C4-2B (cell line): ENCODE data around the gene PHACTR1.
"Not testable (repeated sequence)": the region's sequence is repeated elsewhere in the genome, so short reads cannot be mapped to it uniquely, and the experiment has no call there.

Experiments used
- H3K27ac ChIP-seq: fragments of 450-650 bp; 2 replicates; pipeline ENCODE4 v1.5.1; 2017
- ZFX ChIP-seq: fragments of 450-650 bp; IDR thresholded peaks from 2 replicates; pipeline ENCODE4 v1.6.1; 2017
- TF ChIP-seq, protein P1 (sequence below): fragments of 450-650 bp; conservative IDR thresholded peaks from 2 replicates; pipeline ENCODE4 v1.5.1; 2017; ENCODE audit warnings: mild to moderate bottlenecking

Gene PHACTR1

DNA sequence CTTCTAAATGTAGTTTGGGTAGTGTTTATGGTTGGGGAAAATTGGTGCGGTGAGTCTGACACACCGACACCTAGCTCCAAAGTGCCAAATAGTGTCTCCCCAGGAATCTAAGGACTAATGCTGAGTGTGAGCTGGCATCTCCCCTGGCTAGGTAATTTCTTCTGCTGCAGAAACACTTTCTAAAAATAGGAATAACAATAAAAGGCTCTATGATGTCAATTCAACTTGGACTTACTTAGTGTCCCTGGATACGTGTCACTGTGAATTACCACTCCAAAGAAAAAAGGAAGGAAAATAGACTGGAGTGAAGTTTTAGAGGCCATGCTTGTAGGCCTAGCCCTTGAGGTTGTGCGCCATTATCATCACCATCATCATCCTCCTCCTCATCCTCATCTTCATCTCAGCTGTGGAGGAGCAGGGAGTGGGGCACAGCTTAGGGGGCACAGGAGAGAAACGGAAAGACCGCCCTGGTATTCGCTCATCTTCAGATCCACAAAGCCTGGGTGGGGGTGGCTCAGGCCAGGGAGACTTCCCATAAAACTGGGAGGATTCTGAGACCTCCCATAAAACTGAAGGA lies 522.2 kb downstream of the PHACTR1 start:
- H3K27ac ChIP-seq = no peak overlapping the region
- no peak for TF ChIP-seq ZFX
- TF ChIP-seq, protein P1, sequence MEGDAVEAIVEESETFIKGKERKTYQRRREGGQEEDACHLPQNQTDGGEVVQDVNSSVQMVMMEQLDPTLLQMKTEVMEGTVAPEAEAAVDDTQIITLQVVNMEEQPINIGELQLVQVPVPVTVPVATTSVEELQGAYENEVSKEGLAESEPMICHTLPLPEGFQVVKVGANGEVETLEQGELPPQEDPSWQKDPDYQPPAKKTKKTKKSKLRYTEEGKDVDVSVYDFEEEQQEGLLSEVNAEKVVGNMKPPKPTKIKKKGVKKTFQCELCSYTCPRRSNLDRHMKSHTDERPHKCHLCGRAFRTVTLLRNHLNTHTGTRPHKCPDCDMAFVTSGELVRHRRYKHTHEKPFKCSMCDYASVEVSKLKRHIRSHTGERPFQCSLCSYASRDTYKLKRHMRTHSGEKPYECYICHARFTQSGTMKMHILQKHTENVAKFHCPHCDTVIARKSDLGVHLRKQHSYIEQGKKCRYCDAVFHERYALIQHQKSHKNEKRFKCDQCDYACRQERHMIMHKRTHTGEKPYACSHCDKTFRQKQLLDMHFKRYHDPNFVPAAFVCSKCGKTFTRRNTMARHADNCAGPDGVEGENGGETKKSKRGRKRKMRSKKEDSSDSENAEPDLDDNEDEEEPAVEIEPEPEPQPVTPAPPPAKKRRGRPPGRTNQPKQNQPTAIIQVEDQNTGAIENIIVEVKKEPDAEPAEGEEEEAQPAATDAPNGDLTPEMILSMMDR = no peak

DNA sequence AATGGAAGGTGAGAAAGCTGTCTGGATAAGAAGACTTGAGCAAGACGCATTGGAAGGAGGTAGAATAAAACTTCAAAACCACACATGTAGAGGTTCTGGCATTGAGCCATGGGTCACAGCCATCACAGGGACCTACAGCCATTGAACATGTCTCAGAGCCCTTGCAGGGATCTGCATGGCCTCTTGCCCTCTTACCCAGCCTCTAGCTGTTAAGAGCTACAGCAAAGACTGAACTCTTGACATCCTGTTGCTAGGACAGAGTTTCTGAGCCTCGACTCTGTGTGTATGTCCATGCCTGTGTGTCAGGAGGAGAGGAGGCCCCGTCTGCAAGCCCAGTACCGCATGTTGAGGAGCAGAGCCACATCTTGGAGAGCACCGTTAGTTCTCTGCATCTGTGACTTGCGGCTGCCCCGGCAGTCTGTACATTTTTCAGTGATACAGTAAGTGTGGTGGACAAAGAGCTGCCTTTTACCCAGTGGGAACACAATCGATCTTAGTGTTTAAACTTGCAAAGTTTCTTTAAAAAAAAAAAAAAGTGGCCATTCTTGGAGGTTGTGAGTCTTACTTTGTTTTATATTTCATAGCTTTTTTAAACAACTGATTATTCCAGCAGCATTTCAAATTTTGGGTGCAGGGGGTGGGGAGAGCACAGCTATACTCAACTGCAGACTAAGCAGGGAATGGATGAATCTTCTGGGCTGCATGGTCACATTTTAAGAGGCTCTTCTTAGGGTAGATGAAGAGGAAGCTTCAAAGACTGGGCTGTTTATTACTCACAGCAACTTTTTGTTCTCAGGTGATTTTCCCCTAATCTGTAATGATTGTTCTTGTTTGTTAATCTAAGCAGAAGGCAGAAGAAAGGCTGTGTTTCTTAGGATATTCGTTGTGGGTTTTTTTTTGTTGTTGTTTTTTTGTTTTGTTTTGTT lies 523.2 kb downstream of the PHACTR1 start:
- TF ChIP-seq ZFX = no peak
- TF ChIP-seq, protein P1 = no peak
- H3K27ac ChIP-seq = no peak overlapping the region

GRCh38 chr6:13241364-13241763 lies 524.8 kb downstream of the PHACTR1 start:
- no peak for TF ChIP-seq ZFX
- TF ChIP-seq, protein P1 = no peak
- no peak overlapping the region for H3K27ac ChIP-seq

DNA sequence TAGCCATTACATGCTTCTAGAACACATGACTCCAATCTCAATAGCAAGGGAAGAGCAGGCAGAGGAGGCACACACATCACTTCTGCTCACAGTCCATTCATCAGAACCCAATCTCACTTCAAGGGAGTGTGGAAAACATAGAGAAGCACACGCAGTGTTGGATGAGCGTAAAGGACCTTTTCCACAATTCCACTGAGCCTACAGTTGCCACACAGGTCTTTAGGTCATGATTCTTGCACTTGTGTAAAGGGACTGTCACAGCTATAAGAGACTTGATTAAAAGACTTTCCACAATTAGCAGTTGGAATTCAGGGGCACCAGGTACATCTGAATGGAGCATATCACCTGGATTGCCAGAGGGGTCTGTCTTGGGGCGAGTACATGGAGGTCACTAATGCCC lies 525.6 kb downstream of the PHACTR1 start:
- no peak overlapping the region for H3K27ac ChIP-seq
- TF ChIP-seq, protein P1 = no peak
- TF ChIP-seq ZFX = no peak

DNA sequence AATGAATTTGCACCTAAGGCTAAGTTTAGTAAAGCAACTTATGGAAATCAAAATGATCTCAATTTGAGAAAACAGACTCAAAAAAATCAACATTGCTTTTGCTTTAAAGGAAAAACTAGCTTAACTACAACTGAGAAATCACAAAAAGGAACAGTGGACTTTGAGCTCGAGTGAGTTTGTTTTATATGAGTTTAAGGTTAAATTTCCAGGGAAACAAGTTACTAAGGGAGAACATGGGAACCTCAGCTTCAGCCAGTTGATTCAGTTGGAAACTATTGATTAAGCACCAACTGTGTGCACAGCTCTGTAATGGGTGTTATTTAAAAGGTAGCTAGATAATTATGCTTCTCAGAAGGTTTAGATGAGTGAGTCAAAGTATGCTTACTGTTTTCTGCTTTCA lies 526.0 kb downstream of the PHACTR1 start:
- no peak for TF ChIP-seq ZFX
- TF ChIP-seq, protein P1 = no peak
- H3K27ac ChIP-seq = no peak overlapping the region

DNA sequence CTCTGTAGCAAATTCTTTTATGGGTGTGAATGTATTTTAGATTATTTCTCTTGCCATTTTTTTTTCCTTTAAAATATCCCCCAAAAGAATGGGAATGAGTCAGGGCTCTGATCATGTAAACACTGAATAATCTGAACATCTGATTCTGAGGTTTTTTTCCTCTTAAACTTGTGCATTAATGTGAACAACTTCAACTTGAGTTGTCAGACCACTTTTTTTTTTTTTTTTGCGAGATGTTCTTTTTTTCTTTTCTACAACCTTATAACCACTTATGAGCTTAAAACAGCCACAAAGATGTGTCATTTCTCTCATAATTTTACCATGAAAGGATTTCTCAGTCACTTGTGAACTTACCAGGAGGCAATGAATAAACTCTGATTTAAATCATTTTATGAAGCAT lies 526.5 kb downstream of the PHACTR1 start:
- TF ChIP-seq, protein P1 = no peak
- TF ChIP-seq ZFX = no peak

GRCh38 chr6:13243745-13244144 lies 527.2 kb downstream of the PHACTR1 start:
- not testable (repeated sequence) for H3K27ac ChIP-seq

More for the DNA sequence above, 526.5 kb downstream of the PHACTR1 start:
- no peak overlapping the region for H3K27ac ChIP-seq
